Sigmoid colon (tissue), 4 donors: ENCODE data around the gene FOXR1.

Source experiments
- CTCF ChIP-seq, 4 experiments: fragments of 450-650 bp in 3 of 4; fragments of 200-600 bp in 1 of 4; IDR thresholded peaks; one replicate each; pipeline ENCODE4 v1.5.1; 2016 to 2019; ENCODE audit warnings: antibody characterized with exemption in 4 of 4, mild to moderate bottlenecking in 3 of 4, moderate library complexity in 2 of 4
- POLR2A ChIP-seq, 2 donors: fragments of 450-650 bp; IDR thresholded peaks; one replicate each; pipeline ENCODE4 v1.6.1; 2016; ENCODE audit warnings: antibody characterized with exemption in 2 of 2, mild to moderate bottlenecking in 2 of 2, moderate library complexity in 2 of 2
- POLR2AphosphoS5 ChIP-seq, 4 donors: sonication (generic); formaldehyde crosslinking; IDR thresholded peaks; one replicate each; pipeline ENCODE4 v1.6.1; 2017; ENCODE audit warnings: antibody characterized with exemption in 4 of 4

- TF ChIP-seq POLR2A (IDR thresholded peaks at IDR 0.05) (no peak), CTCF (IDR thresholded peaks at IDR 0.05) (no peak), POLR2AphosphoS5 (IDR thresholded peaks at IDR 0.05) (no peak)
These were observed 43.6 kb downstream of the FOXR1 start for GRCh38 chr11:119015054-119015611.
